ENCODE measurements around the gene LAP3. TPM values are rescaled to one million over a fixed set of nuclear protein-coding genes. Genes with fewer than 3 reads are reported as not detected.

The LAP3 gene
- total RNA-seq, 1 experiment from 2014 or later, result 70.6 TPM

DNA sequence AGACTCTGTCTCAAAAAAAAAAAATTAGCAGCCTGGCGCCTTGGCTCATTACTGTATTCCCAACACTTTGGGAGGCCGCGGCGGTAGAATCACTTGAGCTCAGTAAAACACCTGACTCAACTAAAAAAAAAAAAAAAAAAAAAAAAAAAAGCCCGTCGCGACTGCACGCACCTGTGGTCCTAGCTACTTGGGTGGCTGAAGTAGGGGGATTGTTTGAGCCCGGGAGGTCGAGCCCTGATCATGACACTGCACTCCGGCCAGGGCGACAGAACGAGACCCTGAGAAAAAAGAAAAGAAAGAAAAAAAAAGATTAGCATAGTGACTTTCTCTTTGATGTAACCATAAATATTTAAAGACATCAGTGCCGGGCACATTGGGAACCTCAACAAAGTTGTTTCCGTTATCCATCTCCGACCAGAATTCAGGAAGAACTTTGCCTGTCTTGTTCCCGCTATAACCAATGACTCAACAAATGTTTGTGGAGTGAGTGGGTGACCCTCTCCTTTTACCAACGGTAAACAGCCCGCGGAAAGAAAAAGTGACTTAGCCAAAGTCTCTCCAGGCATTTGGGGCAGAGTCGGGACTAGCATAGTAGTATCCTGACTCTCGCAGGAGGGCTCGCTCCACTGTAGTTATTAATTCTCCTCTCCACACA is 36.9 kb downstream of the LAP3 start:
- Mint-ChIP-seq H3K4me1 (ENCODE audit: low read depth, unreplicated experiment) (peaks cover 14% of the 10 kb centered on the region), H3K36me3 (ENCODE audit: insufficient read depth, unreplicated experiment) (peaks cover 31% of the 10 kb centered on the region)
- CTCF ChIA-PET, result interaction anchor here (0.6 to 1.4 kb wide), 3 partner anchors 59 to 135 kb away, joined by 3 to 5 read pairs (median 4); no protein-coding TSS in a partner anchor

DNA sequence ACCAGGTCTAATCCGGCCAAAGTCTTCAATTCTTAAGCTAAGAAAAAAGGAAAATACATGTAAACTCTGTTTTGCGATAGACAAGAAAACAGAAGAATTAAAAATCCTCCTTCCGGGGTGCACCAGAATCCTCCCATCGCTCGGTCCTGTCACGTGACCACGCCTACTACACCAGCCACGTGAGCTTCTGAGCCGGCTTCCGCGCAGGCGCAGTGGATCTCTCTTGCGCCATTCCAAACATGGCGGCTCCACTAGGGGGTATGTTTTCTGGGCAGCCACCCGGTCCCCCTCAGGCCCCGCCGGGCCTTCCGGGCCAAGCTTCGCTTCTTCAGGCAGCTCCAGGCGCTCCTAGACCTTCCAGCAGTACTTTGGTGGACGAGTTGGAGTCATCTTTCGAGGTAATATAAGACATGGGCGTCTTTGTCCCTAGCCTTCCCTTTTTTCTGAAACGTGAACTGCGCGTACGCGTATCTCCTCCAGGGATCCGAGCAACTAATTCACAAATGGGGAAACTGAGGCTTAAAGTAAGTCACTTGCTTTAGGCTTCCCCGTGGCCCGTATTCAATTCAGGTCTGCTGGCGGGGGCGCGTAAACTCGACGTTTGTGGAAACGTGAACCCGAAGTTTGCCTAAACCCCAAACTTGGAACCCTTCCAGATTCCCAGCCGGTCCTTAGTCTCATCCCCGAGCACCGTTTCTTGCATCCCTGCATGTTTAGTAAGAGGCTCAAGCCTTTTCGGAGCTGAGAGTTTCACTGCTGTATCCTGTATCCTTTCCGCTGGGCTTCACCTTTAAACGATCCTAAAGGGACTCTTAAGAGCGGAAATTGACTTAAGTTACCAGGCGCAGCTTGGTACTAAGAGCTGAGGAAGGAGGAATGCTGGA is 37.7 kb downstream of the LAP3 start, which contains the start of gene MED28:
Gene MED28 (plus strand): TSS at position 226 of the 884 bp plus-strand sequence. CDS start 14 bp downstream, at position 240.
- intact Hi-C loops (cut with micrococcal nuclease; ENCODE audit: unreplicated experiment), result loop anchor here (5.0 kb wide), 1 partner anchor 37 kb away; the partner anchor contains the start of gene LAP3
- Mint-ChIP-seq H3K4me3 (ENCODE audit: low read depth, unreplicated experiment) (peak within 1 kb of the TSS; percentile 83), H3K36me3 (ENCODE audit: insufficient read depth, unreplicated experiment) (peaks cover 32% of the 10 kb centered on the region), H3K4me1 (ENCODE audit: low read depth, unreplicated experiment) (peaks cover 14% of the 10 kb centered on the region), H3K9me3 (ENCODE audit: low read depth, unreplicated experiment) (no peaks in the 10 kb centered on the region), H3K27ac (ENCODE audit: unreplicated experiment) (peak within 1 kb of the TSS; percentile 91), H3K27me3 (ENCODE audit: unreplicated experiment) (no peaks in the 10 kb centered on the region)
- TSS peak; percentile 91 for BruUV-seq (replicated peaks)
- TF ChIP-seq, protein P1, sequence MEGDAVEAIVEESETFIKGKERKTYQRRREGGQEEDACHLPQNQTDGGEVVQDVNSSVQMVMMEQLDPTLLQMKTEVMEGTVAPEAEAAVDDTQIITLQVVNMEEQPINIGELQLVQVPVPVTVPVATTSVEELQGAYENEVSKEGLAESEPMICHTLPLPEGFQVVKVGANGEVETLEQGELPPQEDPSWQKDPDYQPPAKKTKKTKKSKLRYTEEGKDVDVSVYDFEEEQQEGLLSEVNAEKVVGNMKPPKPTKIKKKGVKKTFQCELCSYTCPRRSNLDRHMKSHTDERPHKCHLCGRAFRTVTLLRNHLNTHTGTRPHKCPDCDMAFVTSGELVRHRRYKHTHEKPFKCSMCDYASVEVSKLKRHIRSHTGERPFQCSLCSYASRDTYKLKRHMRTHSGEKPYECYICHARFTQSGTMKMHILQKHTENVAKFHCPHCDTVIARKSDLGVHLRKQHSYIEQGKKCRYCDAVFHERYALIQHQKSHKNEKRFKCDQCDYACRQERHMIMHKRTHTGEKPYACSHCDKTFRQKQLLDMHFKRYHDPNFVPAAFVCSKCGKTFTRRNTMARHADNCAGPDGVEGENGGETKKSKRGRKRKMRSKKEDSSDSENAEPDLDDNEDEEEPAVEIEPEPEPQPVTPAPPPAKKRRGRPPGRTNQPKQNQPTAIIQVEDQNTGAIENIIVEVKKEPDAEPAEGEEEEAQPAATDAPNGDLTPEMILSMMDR (IDR thresholded peaks at IDR 0.05; ENCODE audit: unreplicated experiment), result no peak
- peak; percentile 87 for DNase-seq
- CTCF ChIA-PET, result interaction anchor here (1.4 kb wide), 1 partner anchor 65 kb away, joined by 3 read pairs; no protein-coding TSS in a partner anchor

More for the DNA sequence above, 36.9 kb downstream of the LAP3 start:
- intact Hi-C loops (cut with micrococcal nuclease; ENCODE audit: unreplicated experiment), result loop anchor here (5.0 kb wide), 1 partner anchor 37 kb away; the partner anchor contains the start of gene LAP3
- TF ChIP-seq, protein P1 (IDR thresholded peaks at IDR 0.05; ENCODE audit: unreplicated experiment), result no peak
- BruUV-seq (replicated peaks), result TSS peak; percentile 87
- H3K27ac Mint-ChIP-seq (ENCODE audit: unreplicated experiment), result peak overlapping the region; percentile 91
- H3K4me3 Mint-ChIP-seq (ENCODE audit: low read depth, unreplicated experiment), result peak overlapping the region; percentile 83
- no peaks in the 10 kb centered on the region for H3K27me3 Mint-ChIP-seq (ENCODE audit: unreplicated experiment)
- no peaks in the 10 kb centered on the region for H3K9me3 Mint-ChIP-seq (ENCODE audit: low read depth, unreplicated experiment)
- peak; percentile 2 for DNase-seq

DNA sequence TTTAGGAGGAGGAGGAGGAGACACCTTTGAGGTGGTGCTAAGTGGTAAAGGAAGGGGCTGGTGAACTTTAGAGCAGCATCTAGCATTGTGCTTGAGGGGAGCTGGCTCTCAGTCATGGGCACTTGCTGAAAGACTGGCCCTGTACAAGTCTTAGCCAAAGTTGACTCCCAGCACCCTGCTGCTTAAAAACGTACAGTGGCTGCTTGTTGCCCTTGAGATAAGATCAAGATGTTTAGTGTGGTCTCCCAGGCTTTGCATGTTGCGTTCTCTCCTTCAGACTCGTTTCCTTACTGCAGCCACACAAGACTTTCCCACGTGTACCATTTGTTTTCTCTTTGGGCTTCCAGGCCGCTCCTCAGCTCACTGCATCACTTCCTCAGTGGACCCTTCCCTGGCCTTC is 39.3 kb downstream of the LAP3 start:
- Mint-ChIP-seq H3K36me3 (ENCODE audit: insufficient read depth, unreplicated experiment) (peaks cover 33% of the 10 kb centered on the region), H3K4me3 (ENCODE audit: low read depth, unreplicated experiment) (no peak overlapping the region), H3K27ac (ENCODE audit: unreplicated experiment) (no peak overlapping the region), H3K27me3 (ENCODE audit: unreplicated experiment) (no peaks in the 10 kb centered on the region), H3K9me3 (ENCODE audit: low read depth, unreplicated experiment) (no peaks in the 10 kb centered on the region), H3K4me1 (ENCODE audit: low read depth, unreplicated experiment) (peaks cover 14% of the 10 kb centered on the region)
- intact Hi-C loops (cut with micrococcal nuclease; ENCODE audit: unreplicated experiment), result no loop called here
- TSS peak; percentile 16 for BruUV-seq (replicated peaks)
- no peak for DNase-seq
- TF ChIP-seq, protein P1 (IDR thresholded peaks at IDR 0.05; ENCODE audit: unreplicated experiment), result no peak
- CTCF ChIA-PET, result no interaction called here

DNA sequence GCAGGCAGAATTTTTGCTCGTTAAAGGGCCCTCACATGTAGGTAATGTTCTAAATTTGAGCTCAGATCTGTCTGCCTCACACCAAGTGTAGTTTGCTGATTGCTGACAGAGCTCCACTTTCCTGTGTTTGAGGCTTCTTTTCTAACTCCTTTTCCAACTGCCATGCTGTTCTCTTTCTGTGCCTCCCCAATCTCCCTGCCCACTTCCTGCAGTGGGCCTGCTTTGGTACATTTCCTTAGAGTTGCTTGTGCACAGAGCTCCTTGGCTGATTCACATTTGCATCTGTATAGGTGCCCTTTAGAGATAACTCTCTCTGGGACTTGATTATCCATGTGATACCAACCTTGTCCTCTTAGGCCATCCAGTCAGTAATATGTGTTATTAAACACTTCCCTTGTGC is 41.9 kb downstream of the LAP3 start:
- H3K36me3 Mint-ChIP-seq (ENCODE audit: insufficient read depth, unreplicated experiment), result peaks cover 35% of the 10 kb centered on the region
- H3K4me3 Mint-ChIP-seq (ENCODE audit: low read depth, unreplicated experiment), result no peak overlapping the region
- no peaks in the 10 kb centered on the region for H3K9me3 Mint-ChIP-seq (ENCODE audit: low read depth, unreplicated experiment)
- H3K4me1 Mint-ChIP-seq (ENCODE audit: low read depth, unreplicated experiment), result peaks cover 14% of the 10 kb centered on the region
- CTCF ChIA-PET, result interaction anchor here (0.7 kb wide), 1 partner anchor 342 kb away, joined by 4 read pairs; no protein-coding TSS in a partner anchor
- intact Hi-C loops (cut with micrococcal nuclease; ENCODE audit: unreplicated experiment), result no loop called here
- no peak overlapping the region for H3K27ac Mint-ChIP-seq (ENCODE audit: unreplicated experiment)
- BruUV-seq (replicated peaks), result no TSS peak
- DNase-seq, result no peak
- no peaks in the 10 kb centered on the region for H3K27me3 Mint-ChIP-seq (ENCODE audit: unreplicated experiment)
- TF ChIP-seq, protein P1 (IDR thresholded peaks at IDR 0.05; ENCODE audit: unreplicated experiment), result no peak

All from Calu3 (cell line).